HepG2 (cell line): ENCODE data around the gene GYS1. TPM values are rescaled to one million over a fixed set of nuclear protein-coding genes. Genes with fewer than 3 reads are reported as not detected.

Experiments
- EED ChIP-seq: sonication (generic); formaldehyde crosslinking; IDR thresholded peaks from 2 replicates; pipeline ENCODE4 v1.5.0; 2020; ENCODE audit warnings: mild to moderate bottlenecking, missing genetic modification reagents
- ETS1 ChIP-seq: sonication (generic); formaldehyde crosslinking; IDR thresholded peaks from 2 replicates; pipeline ENCODE4 v1.4.0; 2020; ENCODE audit warnings: missing genetic modification reagents
- FOXO1 ChIP-seq: sonication (generic); formaldehyde crosslinking; IDR thresholded peaks from 2 replicates; pipeline ENCODE4 v1.4.0; 2020; ENCODE audit warnings: missing genetic modification reagents
- IKZF4 ChIP-seq: sonication (generic); formaldehyde crosslinking; IDR thresholded peaks from 2 replicates; pipeline ENCODE4 v1.5.1; 2020; ENCODE audit warnings: borderline replicate concordance, mild to moderate bottlenecking, low read depth, missing genetic modification reagents; ENCODE audit errors: not compliant biosample characterization
- MYPOP ChIP-seq: sonication (generic); formaldehyde crosslinking; IDR thresholded peaks from 2 replicates; pipeline ENCODE4 v1.8.1; 2023; ENCODE audit warnings: mild to moderate bottlenecking, moderate library complexity, missing genetic modification reagents
- RELA ChIP-seq: sonication (generic); formaldehyde crosslinking; IDR thresholded peaks from 2 replicates; pipeline ENCODE4 v1.4.0; 2020; ENCODE audit warnings: missing genetic modification reagents
- REPIN1 ChIP-seq: sonication (generic); formaldehyde crosslinking; IDR thresholded peaks from 2 replicates; pipeline ENCODE4 v1.8.0; 2022; ENCODE audit warnings: missing genetic modification reagents, low read depth, mild to moderate bottlenecking, borderline replicate concordance
- SKIL ChIP-seq: sonication (generic); formaldehyde crosslinking; IDR thresholded peaks from 2 replicates; pipeline ENCODE4 v1.8.0; 2022; ENCODE audit warnings: missing genetic modification reagents, mild to moderate bottlenecking, moderate library complexity, borderline replicate concordance
- SMAD1 ChIP-seq: sonication (generic); formaldehyde crosslinking; IDR thresholded peaks from 2 replicates; pipeline ENCODE4 v1.4.0; 2020; ENCODE audit warnings: missing genetic modification reagents, low read depth, mild to moderate bottlenecking, borderline replicate concordance
- ZBTB37 ChIP-seq: sonication (generic); formaldehyde crosslinking; IDR thresholded peaks from 2 replicates; pipeline ENCODE4 v1.4.0; 2020; ENCODE audit warnings: mild to moderate bottlenecking, missing genetic modification reagents
- ZBTB43 ChIP-seq: sonication (generic); formaldehyde crosslinking; conservative IDR thresholded peaks from 2 replicates; pipeline ENCODE4 v1.4.0; 2020; ENCODE audit warnings: missing genetic modification reagents
- ZC3H13 ChIP-seq: sonication (generic); formaldehyde crosslinking; IDR thresholded peaks from 2 replicates; pipeline ENCODE4 v1.8.1; 2023; ENCODE audit warnings: mild to moderate bottlenecking, missing genetic modification reagents, moderate library complexity
- ZNF263 ChIP-seq: sonication (generic); formaldehyde crosslinking; IDR thresholded peaks from 2 replicates; pipeline ENCODE4 v1.4.0; 2020; ENCODE audit warnings: missing genetic modification reagents
- ZNF275 ChIP-seq: sonication (generic); formaldehyde crosslinking; IDR thresholded peaks from 2 replicates; pipeline ENCODE4 v1.8.0; 2022; ENCODE audit warnings: missing genetic modification reagents, mild to moderate bottlenecking, inconsistent platforms, borderline replicate concordance
- ZNF567 ChIP-seq: sonication (generic); formaldehyde crosslinking; IDR thresholded peaks from 2 replicates; pipeline ENCODE4 v1.8.1; 2023; ENCODE audit warnings: mild to moderate bottlenecking, missing genetic modification reagents, borderline replicate concordance
- ZNF572 ChIP-seq: sonication (generic); formaldehyde crosslinking; IDR thresholded peaks from 2 replicates; pipeline ENCODE4 v1.5.1; 2020; ENCODE audit warnings: mild to moderate bottlenecking, missing genetic modification reagents
- ZNF607 ChIP-seq: sonication (generic); formaldehyde crosslinking; IDR thresholded peaks from 2 replicates; pipeline ENCODE4 v1.5.1; 2020; ENCODE audit warnings: missing genetic modification reagents, mild to moderate bottlenecking, borderline replicate concordance
- ZNF768 ChIP-seq: sonication (generic); formaldehyde crosslinking; IDR thresholded peaks from 2 replicates; pipeline ENCODE4 v1.4.0; 2020; ENCODE audit warnings: missing genetic modification reagents
- ZNF772 ChIP-seq: sonication (generic); formaldehyde crosslinking; IDR thresholded peaks from 2 replicates; pipeline ENCODE4 v1.5.0; 2020; ENCODE audit warnings: mild to moderate bottlenecking, missing genetic modification reagents
- ZNF839 ChIP-seq: sonication (generic); formaldehyde crosslinking; IDR thresholded peaks from 2 replicates; pipeline ENCODE4 v1.4.0; 2020; ENCODE audit warnings: missing genetic modification reagents, mild to moderate bottlenecking, borderline replicate concordance
- polyA plus RNA-seq, 8 experiments: library from polyadenylated mRNA; depleted of rRNA in 3 of 8; stranded (reverse) in 7 of 8; unstranded in 1 of 8; fragments of >200 nt; fragmentation: Illumina TruSeq in 4 of 8; extraction: Trizol in 4 of 8; gene quantifications; 2 replicates each; pipeline versions ENCODE4 v1.2.1 to v1.2.3, GENCODE V29; 2011 to 2016; ENCODE audit warnings: low read depth in 4 of 8, missing spikeins in 1 of 8, mixed read lengths in 1 of 8; ENCODE audit not compliant: insufficient read depth in 1 of 8
- total RNA-seq, 5 experiments: library from RNA; depleted of rRNA; stranded (reverse); fragments of >200 nt; fragmentation: Illumina TruSeq; extraction: Trizol; gene quantifications; 2 replicates each; pipeline ENCODE4 v1.2.3, GENCODE V29; 2016; ENCODE audit warnings: low read depth in 1 of 5

GYS1 gene
- total and polyA plus RNA-seq, 2 of the 13 experiments (the other 11 are each of a cell fraction or from before 2014, with no cell fraction given): 18.4 to 42.1 TPM

- TF ChIP-seq ZBTB43: 0 out of 2 replicates have a peak, but pooled peaks have one; percentile 13
- TF ChIP-seq REPIN1: no peak
- TF ChIP-seq EED: 0 out of 2 replicates have a peak, but pooled peaks have one; percentile 26
- TF ChIP-seq SKIL (CRISPR knock-in tag): peak; percentile 31; the same call in 1 of the 2 replicates
- TF ChIP-seq SMAD1: peak; percentile 47; the same call in 1 of the 2 replicates
- no peak for TF ChIP-seq FOXO1 (CRISPR knock-in tag)
- no peak for TF ChIP-seq IKZF4 (CRISPR knock-in tag)
- TF ChIP-seq ZNF263 (CRISPR knock-in tag): peak; percentile 13; the same call in 1 of the 2 replicates
- TF ChIP-seq MYPOP (CRISPR knock-in tag): peak; percentile 59; the same call in 1 of the 2 replicates
- peak; percentile 94 for TF ChIP-seq ZNF567
- TF ChIP-seq ETS1: peak; percentile 23; the same call in 1 of the 2 replicates
- peak; percentile 76; the same call in 1 of the 2 replicates for TF ChIP-seq ZNF772 (CRISPR knock-in tag)
- peak; percentile 19; the same call in 1 of the 2 replicates for TF ChIP-seq ZNF607 (CRISPR knock-in tag)
- no peak for TF ChIP-seq ZNF572 (CRISPR knock-in tag)
- TF ChIP-seq ZNF275: peak; percentile 29; the same call in 1 of the 2 replicates
- 0 out of 2 replicates have a peak, but pooled peaks have one; percentile 14 for TF ChIP-seq RELA
- TF ChIP-seq ZBTB37: no peak
- 0 out of 2 replicates have a peak, but pooled peaks have one; percentile 75 for TF ChIP-seq ZNF839 (CRISPR knock-in tag)
- TF ChIP-seq ZC3H13 (CRISPR knock-in tag): no peak; the same call in 1 of the 2 replicates
- 0 out of 2 replicates have a peak, but pooled peaks have one; percentile 42 for TF ChIP-seq ZNF768 (CRISPR knock-in tag)
Measured at GRCh38 chr19:48992581-48993174, 431 bp downstream of the GYS1 start (continued).
